Hindlimb muscle (tissue), 1 donor: ENCODE data around the gene CAMK2A. TPM values are rescaled to one million over a fixed set of nuclear protein-coding genes. Genes with fewer than 3 reads are reported as not detected.

Experiments used
- DNase-seq: peaks from one replicate; pipeline ENCODE4 v3.0.0-alpha.2; 2013
- polyA plus RNA-seq: library from polyadenylated mRNA; unstranded; fragments of 120-200 nt; gene quantifications from one replicate; pipeline ENCODE4 v1.2.1, GENCODE V29; 2013; ENCODE audit not compliant: insufficient read length

Gene CAMK2A
- polyA plus RNA-seq, result 116 TPM

DNA sequence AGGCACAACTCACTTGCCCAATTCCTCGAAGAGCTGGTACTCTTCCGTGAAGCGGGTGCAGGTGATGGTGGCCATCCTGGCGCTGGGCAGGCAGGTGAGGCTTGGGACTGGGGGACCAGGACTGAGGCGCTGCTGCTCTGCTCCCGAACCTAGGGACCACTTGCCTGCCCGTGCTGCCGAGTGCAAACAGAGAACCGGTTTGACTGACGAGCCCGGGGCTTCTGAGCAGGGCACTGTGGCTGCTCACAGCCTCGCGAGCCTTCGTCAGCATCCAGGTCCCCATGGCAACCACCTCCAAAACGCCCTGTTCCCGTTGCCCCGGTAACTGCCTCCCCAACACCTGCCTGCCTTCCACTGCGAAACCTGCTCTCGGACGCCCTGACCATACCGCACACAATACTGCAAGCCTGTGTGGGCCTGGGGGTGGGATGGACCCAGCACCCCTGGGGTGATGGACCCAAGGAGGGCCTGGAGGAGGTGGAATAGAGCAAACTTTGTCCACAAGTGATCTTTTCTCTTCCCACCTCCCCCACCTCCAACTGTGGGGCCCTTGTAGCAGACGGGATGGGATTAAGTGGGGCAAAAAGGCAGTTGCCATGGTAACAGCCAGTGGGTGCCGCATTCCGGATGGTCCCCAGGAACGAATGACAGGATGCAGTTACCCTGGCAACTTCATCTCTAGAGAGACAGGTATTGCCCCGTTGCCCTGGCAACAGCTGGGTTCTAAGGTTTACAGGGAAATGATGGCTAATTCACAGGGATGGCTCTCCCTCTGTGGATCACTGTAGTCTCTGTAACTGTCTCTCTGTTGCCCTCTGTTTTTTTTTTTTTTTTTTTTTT is at the start of gene CAMK2A:
TSS of gene CAMK2A (minus strand) at position 223 of the 840 bp plus-strand sequence. CDS start at position 75, 148 bp downstream.
- DNase-seq, result no peak

DNA sequence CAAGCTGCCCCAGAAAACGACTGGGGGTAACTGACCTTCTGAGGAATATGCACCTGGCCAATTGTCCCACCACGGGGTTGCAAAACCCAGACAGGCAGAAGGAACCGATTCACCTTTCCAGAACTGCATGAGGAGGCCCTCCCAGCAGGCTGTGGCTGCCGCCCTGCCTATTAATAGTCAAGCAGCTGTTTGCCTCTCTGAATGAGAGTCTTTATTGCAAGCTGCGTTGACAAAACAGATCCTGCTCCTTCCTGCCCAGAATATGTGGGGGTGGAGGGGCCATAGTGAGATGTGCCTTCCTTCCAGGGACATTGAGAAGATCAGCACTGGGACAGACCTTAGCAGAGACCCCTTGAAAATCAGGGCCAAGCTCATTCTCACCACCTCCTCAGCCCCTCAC is 49.6 kb upstream of the CAMK2A start:
- DNase-seq, result no peak

DNA sequence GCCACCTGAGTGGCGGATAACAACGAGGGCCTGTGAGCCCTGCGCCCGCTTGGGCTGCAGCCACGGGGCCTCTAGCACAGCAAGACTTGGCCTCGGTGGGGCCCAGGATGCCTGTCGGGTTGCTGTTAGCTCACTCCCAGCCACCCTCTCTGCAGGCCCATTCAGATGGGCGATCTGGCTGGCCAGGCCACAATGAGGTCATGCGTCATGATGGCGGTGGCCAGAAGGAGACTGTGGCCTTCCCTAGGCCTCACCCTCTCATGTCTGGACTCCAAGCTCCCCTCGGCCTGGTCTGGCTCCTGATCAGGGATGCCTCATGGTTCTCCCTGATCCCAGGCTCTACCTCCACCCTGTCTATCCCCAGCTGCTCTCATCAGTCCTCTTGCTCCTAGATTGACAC is 49.0 kb upstream of the CAMK2A start:
- DNase-seq, result no peak

DNA sequence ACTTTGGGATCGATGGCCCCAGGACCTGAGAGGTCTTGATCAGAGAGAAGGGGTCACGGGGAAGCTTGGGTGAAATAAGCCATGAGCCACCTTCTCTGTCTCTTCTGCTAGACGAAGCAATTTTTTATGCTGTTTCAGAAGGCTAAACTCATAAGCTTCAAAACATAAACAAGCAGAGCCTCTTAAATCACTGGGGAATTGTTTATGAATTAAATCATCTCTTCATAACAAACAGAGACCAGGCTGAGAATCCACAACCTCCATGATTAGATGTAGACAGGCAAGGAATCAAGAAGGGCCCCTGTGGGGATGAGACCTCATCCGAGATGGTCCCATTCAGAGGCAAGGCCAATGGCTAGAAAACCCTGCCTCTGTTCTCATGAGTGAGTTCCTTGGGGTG is 46.2 kb upstream of the CAMK2A start:
- DNase-seq, result no peak

DNA sequence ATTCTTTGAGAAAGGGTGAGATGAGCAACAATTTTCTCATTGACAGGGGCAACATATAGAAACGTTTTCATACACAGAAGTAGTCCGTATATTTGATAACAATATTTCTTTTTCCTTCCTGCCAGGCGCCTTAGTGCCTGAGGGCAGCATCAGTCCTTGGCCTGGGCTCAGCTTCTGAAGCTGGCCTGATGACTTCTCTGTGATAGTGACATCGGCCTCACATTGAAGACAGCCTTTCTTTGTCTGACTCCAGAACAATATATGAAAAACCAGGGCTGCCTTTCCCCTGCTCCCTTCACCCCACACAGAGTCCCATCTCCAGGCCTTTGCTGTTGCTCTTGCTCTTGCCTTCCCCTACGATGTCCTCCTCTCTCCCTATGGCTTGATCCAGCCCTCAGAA is 43.8 kb upstream of the CAMK2A start:
- no peak for DNase-seq

DNA sequence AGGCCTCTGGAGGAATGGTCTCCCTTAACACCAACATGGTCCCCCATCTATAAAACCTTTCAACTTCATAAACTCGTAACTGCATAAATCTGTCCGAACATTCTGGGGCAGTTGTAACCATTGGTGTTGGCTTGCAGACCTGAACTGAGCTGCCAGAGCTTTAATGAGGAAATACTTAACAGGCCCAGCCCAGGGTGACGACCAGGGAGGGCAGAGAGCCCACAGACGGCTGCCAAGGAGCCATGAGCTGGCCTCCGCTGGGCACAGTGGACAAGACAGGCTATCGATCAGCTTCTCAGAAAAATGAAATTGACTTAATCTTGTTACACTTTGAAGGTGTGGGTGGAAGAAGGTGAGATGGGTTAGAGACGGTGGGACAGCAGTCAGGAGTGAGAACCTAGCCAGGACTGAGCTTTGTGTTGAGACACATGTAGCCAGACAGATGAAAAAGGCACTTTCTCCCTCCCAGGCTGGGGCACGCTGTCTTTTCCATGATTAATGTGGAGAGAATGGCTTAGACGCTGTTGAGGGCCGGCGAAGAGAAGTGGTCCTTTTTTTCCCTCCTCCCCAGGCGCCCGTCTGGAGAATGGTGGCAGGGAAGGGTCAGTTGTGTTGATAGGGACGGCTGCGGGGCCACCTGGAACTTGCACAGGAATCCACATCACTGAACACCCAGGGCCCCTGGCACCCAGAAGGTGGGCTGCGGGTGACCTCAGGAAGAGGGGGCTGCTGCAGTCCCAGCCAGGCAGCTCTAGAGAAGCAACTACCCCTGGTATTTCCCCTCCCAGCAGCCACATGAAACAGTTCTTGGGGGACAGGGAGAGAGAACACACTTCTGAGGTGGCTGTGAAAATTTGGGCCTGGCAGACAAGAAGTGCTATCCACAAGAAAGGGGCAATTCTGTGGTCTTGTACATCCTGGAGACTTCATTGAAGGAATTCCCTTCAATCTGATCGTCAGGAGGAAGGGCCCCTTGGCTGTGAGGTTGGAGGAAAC is 40.6 kb upstream of the CAMK2A start:
- no peak for DNase-seq

DNA sequence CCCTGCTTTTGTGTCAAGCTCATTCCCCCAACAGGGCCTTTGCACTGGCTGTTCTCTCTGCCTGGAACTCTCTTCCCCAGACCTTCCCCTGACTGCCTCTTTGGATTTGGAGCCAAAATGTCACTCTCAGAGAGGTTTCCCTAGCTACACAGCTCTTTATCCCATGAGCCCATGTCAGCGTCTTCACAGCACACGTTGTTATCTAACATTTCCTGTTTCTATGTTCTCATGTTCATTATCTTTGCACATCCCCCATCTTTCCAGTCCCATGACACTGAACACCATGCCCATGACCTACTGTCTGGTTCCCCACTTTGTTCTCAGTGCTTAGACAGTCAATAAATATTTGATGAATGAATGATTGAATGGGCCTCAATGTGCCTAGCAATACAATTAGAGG is 39.5 kb upstream of the CAMK2A start:
- no peak for DNase-seq

DNA sequence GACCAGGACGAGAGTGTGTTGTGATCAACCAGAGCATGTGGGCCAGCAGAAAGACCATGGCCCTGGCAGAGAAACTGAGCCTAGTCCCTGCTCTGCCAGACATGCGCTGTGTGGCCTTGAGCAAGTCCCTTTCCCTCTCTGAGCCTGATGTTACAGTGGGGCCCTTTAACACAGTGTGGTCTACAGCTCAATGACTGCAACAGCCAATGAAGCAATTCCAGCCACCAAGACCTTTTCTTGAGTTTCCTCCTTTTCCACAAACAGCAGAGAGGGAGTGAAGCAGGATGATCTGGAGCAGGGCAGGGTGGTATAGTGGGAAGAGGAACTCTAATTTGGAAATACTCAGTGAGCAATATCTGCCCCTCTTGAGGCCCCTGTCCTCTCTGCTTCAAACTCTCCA is 38.9 kb upstream of the CAMK2A start:
- DNase-seq, result no peak

DNA sequence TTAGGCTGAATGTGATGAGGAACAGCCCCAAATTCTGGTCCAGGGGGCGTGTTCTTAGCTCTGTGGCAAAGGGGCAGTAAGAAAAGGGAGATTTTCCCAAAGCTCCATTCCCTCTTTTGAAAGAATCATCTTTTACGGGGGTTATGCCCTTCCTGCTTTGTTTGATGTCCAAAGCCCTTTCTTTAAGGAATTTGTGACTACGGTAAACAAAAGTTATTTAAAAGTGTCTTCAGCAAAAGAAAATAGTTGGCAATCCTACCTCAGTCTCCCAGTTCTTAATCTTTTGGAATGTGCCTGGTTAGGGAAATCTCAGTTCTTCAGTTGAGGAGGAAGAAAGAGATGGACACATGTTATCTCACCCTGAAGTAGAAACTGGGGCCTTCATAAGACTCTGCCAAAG is 37.6 kb upstream of the CAMK2A start:
- no peak for DNase-seq

DNA sequence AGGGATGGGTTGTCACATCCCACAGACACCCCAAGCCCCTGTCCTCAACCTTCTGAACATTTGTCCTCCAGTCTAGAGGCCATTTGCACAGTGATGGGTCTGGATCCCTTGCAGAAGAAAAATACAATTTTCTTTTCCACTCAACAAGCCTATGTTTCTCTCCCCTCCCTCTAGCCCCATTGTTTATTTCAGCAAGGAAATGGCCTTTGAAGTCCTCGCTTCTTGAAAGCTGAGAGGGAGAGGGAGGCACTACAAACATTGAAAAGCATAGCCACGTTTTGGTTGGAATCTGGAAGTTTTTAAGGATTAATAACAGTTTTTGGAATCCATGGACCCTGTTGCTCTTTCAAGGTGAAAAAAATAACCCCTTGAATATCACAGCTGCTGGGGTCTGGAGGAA is 37.1 kb upstream of the CAMK2A start:
- DNase-seq, result no peak

DNA sequence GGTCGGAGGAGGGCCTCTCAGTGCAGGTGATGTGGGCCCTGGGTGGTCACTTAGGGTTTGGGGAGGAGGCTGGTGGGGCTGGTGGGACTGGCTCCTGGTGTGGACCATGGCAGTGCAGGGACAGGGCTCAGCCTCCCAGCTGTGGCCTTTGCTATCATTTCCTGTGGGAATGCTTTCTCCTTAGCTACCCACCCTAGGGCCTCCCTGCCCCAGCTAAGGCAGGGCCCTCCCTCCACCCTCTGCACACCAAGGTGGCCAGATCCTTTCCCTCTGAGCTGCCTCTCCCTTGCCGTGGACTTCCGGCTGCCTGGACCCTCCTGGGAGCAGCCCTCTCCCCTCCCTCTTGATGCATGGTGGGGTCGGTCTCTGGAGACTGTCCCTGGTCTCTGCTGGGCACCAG is 35.9 kb upstream of the CAMK2A start:
- no peak for DNase-seq

DNA sequence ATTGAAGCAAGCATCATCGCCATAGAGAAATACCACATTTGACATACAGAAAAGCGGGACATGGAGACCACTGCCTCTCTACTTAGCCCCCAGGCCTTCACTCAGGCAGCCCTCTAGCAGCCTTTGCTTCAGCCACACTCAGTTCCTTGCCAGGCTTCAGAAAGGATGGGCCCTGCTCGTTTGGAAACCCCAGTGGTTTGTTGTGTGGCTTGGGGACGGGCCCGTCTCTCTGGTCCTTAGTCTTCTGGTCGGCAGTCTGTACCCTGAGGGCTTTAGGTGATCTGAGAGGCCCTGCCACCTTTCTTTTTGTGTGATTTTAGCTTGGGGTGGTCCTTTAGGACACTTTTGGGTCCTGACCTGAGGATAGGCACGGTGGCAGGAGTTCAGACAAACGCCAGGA is 34.2 kb upstream of the CAMK2A start:
- no peak for DNase-seq

DNA sequence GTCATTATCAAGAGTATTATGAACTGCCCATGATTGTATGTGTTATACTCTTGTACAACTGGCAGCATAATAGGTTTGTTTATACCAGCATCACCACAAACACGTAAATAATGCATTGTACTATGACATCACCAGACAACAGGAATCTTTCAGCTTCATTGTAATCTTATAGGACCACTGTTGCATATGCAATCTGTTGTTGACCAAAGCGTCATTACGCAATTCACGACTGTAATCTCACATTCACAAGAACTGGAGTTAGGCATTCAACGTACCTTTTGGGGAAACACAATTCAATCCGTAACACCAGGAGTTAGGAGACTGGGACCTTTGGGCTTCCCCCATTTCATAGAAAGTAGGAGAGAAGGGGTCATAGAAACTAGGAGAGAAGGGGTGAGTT is 33.5 kb upstream of the CAMK2A start:
- DNase-seq, result no peak

DNA sequence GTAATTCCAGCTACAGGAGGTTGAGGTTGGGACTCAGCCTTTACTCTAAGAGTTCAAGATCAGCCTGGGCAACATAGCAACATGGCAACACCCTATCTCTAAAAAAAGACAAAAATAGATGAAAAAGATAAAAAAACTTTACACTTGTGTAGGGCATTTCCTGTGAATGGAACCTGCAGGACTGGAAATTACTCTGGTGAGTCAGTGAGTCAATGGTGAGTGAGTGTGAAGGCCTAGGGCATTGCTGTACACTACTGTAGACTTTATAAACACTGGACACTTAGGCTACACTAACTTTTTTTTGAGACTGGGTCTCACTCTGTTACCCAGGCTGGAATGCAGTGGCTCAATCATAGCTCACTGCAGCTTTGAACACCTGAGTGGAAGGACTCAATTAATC is 32.6 kb upstream of the CAMK2A start:
- no peak for DNase-seq

DNA sequence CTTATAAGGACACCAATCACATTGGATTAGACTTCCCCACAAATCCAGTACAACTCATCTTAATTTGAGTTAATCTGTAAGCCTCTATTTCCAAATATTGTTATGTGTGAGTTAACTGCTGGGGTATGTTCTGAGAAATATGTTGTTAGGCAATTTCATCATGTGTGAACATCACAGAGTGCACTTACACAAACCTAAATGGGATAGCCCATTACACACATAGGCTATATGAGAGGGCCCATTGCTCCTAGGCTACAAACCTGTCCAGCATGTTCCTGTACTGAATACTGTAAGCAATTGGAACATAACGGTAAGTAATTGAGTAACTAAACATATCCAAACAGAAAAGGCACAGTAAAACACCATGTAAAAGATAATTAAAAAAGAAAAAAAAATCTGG is 32.2 kb upstream of the CAMK2A start:
- no peak for DNase-seq

DNA sequence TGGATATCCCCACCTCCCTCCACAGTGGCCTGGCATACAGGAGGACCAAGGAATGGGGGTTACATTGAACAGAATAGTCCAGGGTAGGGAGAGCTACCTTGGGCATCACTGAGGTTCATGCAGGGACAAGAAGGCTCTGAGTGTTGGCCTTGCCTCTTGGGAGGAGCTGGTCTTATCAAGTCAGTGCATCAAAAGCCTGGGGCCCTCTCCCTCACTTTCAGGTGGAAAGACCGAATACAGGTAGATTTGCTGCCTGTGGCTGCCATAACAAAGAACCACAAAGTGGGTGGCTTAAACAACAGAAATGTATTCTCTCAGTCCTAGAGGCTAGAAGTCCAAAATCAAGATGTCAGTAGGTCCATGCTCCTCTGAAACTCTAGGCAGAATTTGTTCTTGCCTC is 31.6 kb upstream of the CAMK2A start:
- no peak for DNase-seq

DNA sequence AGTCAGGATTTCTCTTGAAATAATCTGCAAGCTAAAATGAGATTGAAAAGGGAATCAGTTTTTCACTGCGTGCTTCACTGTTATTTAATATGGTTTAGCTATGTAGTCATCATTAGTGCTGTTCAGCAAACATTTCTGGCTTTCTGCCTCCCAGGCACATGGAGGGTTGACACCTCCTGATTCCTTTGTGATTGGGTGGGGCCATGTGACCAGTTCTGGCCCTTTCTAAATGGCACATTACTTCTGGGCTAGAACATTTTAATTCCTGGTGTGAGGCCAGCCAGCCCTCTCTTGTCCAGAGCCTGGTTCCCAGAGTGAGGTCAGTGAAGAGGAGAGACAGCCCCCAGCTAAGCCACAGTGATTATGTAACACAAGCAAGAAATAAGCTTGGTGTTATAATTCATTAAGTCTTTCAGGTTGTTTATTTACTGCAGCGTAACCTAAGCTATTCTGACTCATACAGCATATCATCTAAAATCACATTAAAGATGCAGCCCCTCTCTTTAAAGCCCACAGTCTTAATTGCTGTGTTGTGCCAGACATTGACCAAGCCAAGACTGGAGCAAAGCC is 30.6 kb upstream of the CAMK2A start:
- peak; percentile 62 for DNase-seq

DNA sequence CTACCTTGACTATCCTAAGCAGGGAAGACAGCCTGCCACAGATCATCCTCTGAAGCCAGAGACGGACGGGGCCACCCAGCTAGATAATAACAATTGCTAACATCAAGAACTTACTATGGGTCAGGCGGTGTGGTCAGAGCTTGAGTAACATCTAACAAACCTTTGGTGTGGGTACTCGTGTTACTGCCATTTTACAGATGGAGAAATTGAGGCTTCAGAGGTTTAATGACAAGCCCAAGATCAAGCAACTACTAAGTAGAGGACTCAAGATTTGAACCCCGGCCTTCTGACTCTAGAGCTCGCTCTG is 29.9 kb upstream of the CAMK2A start:
- no peak for DNase-seq

DNA sequence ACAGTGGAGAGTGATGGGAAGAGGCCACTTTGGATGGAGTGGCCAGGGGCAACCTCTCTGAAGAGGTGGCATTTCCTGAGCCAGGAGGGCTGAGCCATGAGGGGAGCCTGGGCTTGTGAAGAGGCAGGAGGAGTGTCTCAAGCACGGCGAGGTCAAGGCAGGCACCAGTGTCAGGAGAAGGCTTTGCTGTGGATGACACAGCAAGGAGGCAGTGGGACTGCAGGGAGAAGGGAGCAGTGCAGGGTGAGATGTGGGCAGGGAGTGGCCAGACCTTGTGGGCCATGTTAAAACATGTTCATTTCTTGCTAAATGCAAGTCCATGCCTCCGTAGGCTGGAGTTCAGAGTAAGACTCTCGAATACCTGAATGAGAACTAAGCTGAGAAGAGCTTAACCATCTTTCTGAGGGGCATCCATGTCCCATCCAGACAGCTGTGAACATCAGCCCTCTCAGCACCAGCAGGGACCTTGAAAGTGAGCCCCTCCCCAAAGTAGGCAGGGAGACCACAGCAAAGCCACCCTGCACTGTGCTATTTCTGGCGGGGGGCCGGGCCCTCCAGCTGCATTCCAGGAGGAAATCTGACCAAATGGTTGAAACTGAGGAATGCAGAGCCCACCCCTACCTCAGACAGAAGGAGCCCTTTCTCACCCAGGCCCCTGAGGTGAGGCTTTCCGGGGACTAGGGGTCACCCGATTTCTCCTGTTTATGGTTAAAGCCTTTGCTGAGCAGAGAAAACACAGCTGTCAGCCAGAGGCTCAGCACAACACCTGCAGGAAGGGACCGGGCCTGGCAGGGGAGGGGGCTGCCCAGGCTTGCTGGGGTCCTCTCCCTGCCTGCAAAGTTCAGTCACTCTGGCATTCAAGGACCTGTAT is 29.3 kb upstream of the CAMK2A start:
- DNase-seq, result no peak

DNA sequence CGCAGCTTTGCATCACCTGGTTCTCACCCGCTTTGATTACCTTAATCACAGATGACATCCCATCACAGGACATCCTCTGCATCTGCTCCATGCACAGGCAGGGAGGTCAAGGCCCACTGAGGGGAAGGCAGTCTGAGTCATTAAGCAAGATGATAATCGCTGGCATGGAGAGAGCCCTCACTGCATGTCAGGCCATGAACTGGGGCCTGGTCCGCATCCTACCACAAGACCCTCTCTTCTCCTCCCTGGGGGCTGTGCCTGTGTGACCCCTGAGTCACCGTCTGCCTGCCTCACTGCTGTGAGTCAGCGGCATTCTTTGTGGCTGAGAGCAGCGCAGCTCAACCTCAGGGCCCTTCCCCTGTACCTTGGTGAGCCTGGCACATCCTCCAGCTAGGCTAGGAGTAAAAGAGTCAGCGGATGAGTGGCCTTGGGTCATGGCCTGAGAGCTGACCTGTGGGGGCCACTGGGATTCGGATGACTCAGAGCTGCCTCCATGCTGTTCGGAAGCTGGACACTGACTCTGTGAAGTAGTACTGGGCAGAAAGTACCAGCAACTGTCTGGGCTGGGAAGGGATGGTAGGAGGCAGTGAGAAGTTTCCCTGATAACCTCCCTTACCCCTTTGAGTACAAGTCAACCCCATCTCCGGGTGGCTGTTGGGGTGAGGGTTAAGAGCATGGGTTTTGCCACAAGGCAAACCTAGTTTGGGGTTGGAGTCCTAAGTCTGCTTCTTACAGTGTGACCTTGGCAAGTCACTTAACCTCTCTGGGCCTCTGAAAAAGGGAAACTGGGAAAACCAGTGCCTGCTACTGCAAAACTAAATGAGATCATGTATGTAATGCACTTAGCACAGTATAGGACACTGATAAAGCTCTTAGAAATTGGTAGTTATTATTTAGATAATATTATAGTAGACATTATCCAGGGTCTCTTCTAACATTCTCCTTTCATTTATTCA is 27.8 kb upstream of the CAMK2A start:
- DNase-seq, result no peak

DNA sequence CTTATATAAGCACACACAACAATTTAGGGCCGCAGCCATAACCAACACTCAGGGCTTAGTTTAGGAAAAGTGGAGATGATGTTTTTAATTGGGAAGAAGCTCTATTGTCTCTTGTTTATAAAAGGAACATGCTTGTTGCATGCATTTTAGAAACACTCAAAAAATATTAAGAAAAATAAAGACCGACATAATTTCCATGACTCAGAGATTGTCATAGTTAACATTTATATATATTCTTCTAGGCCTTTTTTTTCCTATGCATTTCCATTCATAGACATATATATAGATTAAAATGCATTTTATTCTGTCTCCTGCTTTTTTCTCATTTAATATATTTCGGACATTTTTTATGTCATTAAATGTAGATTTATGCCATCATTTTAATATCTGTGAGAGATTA is 26.7 kb upstream of the CAMK2A start:
- no peak for DNase-seq
